HEK293 (cell line): Measurements from ENCODE around the gene BMP4.

ENCODE experiments used
- CTCF ChIA-PET: fragments of 350-600 bp; formaldehyde crosslinking; extraction: SDS; loops from one replicate; lab custom pipeline; 2021; ENCODE audit warnings: antibody characterized with exemption; lab: Yijun Ruan, JAX
- POLR2A ChIA-PET: fragments of 300-600 bp; formaldehyde crosslinking; extraction: SDS; loops from one replicate; lab custom pipeline; 2020; ENCODE audit warnings: antibody characterized with exemption, inconsistent platforms; lab: Yijun Ruan, JAX
- H3K27ac ChIP-seq: fragments of 200-500 bp; sonication (Bioruptor generic); 2 replicates; pipeline ENCODE4 v1.5.1; 2014; ENCODE audit warnings: low read depth, low read length, control low read depth, inconsistent platforms; ENCODE audit errors: extremely low read depth
- H3K36me3 ChIP-seq, 2 experiments: fragments of 200-500 bp in 1 of 2; sonication (Bioruptor generic) in 1 of 2; 1 replicate in 1 of 2; 2 replicates in 1 of 2; pipeline ENCODE4 v1.5.1; 2014 to 2017; ENCODE audit warnings: inconsistent platforms in 2 of 2, low read length in 2 of 2; ENCODE audit not compliant: control insufficient read depth in 2 of 2, insufficient read depth in 1 of 2
- H3K4me1 ChIP-seq: fragments of 200-500 bp; sonication (Bioruptor generic); 2 replicates; pipeline ENCODE4 v1.5.1; 2014; ENCODE audit warnings: mild to moderate bottlenecking, low read length, inconsistent platforms; ENCODE audit not compliant: control insufficient read depth, insufficient read depth
- H3K4me3 ChIP-seq: 2 replicates; pipeline ENCODE4 v1.5.1; 2011; ENCODE audit warnings: low read depth, mild to moderate bottlenecking, control low read depth, low read length, moderate library complexity
- H3K9me3 ChIP-seq: fragments of 200-500 bp; sonication (Bioruptor generic); 2 replicates; pipeline ENCODE4 v1.5.1; 2014; ENCODE audit warnings: low read depth, low read length, inconsistent platforms; ENCODE audit not compliant: control insufficient read depth, insufficient read depth
- ATF2 ChIP-seq: fragments of 450-650 bp; formaldehyde crosslinking; IDR thresholded peaks from 2 replicates; pipeline ENCODE4 v1.5.1; 2016; ENCODE audit warnings: missing biosample characterization, missing genetic modification characterization, low read depth
- OVOL3 ChIP-seq: fragments of 450-650 bp; formaldehyde crosslinking; IDR thresholded peaks from 2 replicates; pipeline ENCODE4 v1.5.1; 2016; ENCODE audit warnings: missing biosample characterization, missing genetic modification characterization
- PBX3 ChIP-seq: sonication (generic); formaldehyde crosslinking; IDR thresholded peaks from 2 replicates; pipeline ENCODE4 v1.8.1; 2022; ENCODE audit warnings: mild to moderate bottlenecking, moderate library complexity, missing genetic modification reagents
- PRDM10 ChIP-seq: fragments of 450-650 bp; formaldehyde crosslinking; IDR thresholded peaks from 2 replicates; pipeline ENCODE4 v1.5.1; 2016; ENCODE audit warnings: missing biosample characterization, missing genetic modification characterization
- SP3 ChIP-seq: fragments of 450-650 bp; formaldehyde crosslinking; IDR thresholded peaks from 2 replicates; pipeline ENCODE4 v1.5.1; 2016; ENCODE audit warnings: missing biosample characterization, missing genetic modification characterization
- WT1 ChIP-seq: fragments of 450-650 bp; formaldehyde crosslinking; IDR thresholded peaks from 2 replicates; pipeline ENCODE4 v1.5.1; 2016; ENCODE audit warnings: missing biosample characterization, missing genetic modification characterization
- ZBTB17 ChIP-seq: fragments of 450-650 bp; formaldehyde crosslinking; IDR thresholded peaks from 2 replicates; pipeline ENCODE4 v1.5.1; 2016; ENCODE audit warnings: missing biosample characterization, missing genetic modification characterization
- ZNF132 ChIP-seq: fragments of 450-650 bp; formaldehyde crosslinking; IDR thresholded peaks from 2 replicates; pipeline ENCODE4 v1.5.1; 2017; ENCODE audit warnings: missing biosample characterization, missing genetic modification characterization, borderline replicate concordance
- ZNF16 ChIP-seq: fragments of 450-650 bp; formaldehyde crosslinking; IDR thresholded peaks from 2 replicates; pipeline ENCODE4 v1.5.1; 2016; ENCODE audit warnings: low read depth, missing biosample characterization, missing genetic modification characterization
- ZNF324 ChIP-seq: fragments of 450-650 bp; formaldehyde crosslinking; IDR thresholded peaks from 2 replicates; pipeline ENCODE4 v1.5.1; 2016; ENCODE audit warnings: missing biosample characterization, missing genetic modification characterization
- ZNF335 ChIP-seq: fragments of 450-650 bp; formaldehyde crosslinking; conservative IDR thresholded peaks from 2 replicates; pipeline ENCODE4 v1.5.1; 2016; ENCODE audit warnings: missing biosample characterization, missing genetic modification characterization
- ZNF394 ChIP-seq: fragments of 450-650 bp; formaldehyde crosslinking; IDR thresholded peaks from 2 replicates; pipeline ENCODE4 v1.5.1; 2016; ENCODE audit warnings: missing biosample characterization, missing genetic modification characterization, mild to moderate bottlenecking, moderate library complexity, borderline replicate concordance
- ZNF433 ChIP-seq: fragments of 450-650 bp; formaldehyde crosslinking; IDR thresholded peaks from 2 replicates; pipeline ENCODE4 v1.5.1; 2016; ENCODE audit warnings: missing biosample characterization, missing genetic modification characterization, low read depth
- ZNF548 ChIP-seq: fragments of 450-650 bp; formaldehyde crosslinking; IDR thresholded peaks from 2 replicates; pipeline ENCODE4 v1.5.1; 2016; ENCODE audit warnings: missing biosample characterization, missing genetic modification characterization
- ZNF561 ChIP-seq: fragments of 450-650 bp; IDR thresholded peaks from 2 replicates; pipeline ENCODE4 v1.5.1; 2018; ENCODE audit warnings: missing biosample characterization, missing genetic modification characterization, borderline replicate concordance
- ZNF664 ChIP-seq: fragments of 450-650 bp; formaldehyde crosslinking; IDR thresholded peaks from 2 replicates; pipeline ENCODE4 v1.5.1; 2016; ENCODE audit warnings: missing biosample characterization, missing genetic modification characterization
- ZNF768 ChIP-seq: fragments of 450-650 bp; formaldehyde crosslinking; IDR thresholded peaks from 2 replicates; pipeline ENCODE4 v1.5.1; 2018; ENCODE audit warnings: missing biosample characterization, mild to moderate bottlenecking, missing genetic modification characterization
- ZNF785 ChIP-seq: fragments of 450-650 bp; formaldehyde crosslinking; IDR thresholded peaks from 2 replicates; pipeline ENCODE4 v1.5.1; 2016; ENCODE audit warnings: missing biosample characterization, missing genetic modification characterization
- TF ChIP-seq, protein P1 (sequence below): fragments of 450-650 bp; formaldehyde crosslinking; IDR thresholded peaks from 2 replicates; pipeline ENCODE4 v1.5.1; 2016; ENCODE audit warnings: missing biosample characterization, missing genetic modification characterization
- TF ChIP-seq, protein P2 (sequence below): fragments of 450-650 bp; formaldehyde crosslinking; IDR thresholded peaks from 2 replicates; pipeline ENCODE4 v1.5.1; 2017; ENCODE audit warnings: missing biosample characterization, missing genetic modification characterization
- TF ChIP-seq, protein P3 (sequence below): fragments of 450-650 bp; formaldehyde crosslinking; IDR thresholded peaks from 2 replicates; pipeline ENCODE4 v1.5.1; 2017; ENCODE audit warnings: missing biosample characterization, missing genetic modification characterization

Gene BMP4

DNA sequence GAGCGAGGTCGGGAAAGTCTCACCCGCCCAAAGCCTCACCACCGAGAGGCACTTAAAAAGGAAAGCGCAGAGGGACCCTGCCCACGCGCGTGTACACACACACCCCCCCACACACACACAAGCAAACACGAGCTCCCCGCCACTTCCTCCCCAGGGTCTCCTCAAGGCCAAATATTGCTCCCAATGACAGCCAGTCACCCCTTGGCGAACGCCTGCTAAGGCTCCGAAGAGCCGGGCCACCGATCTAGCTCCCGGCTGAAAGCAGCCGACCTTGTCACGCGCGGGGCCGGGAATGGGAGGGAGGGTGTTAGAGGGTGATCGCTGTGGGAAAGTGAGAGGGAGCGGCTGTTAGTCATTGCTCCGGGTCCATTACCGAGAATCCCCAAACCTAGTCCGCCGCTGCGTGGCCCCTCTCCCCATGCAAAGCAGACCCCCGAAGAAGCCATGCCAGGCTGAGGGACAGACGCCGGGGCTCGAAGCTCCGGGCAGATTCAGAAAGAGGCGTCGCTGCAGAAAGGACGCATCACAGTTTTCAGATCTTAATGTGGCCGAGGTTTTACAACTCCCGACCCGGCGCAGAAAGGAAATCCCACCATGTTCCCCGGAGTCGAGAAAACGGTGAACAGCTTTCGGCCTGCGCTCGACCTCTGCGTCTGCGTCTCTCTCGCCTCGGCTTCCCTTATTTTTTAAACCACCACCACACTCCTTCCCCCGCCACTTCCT lies 2.6 kb downstream of the BMP4 start (continued):
- TF ChIP-seq, protein P1, sequence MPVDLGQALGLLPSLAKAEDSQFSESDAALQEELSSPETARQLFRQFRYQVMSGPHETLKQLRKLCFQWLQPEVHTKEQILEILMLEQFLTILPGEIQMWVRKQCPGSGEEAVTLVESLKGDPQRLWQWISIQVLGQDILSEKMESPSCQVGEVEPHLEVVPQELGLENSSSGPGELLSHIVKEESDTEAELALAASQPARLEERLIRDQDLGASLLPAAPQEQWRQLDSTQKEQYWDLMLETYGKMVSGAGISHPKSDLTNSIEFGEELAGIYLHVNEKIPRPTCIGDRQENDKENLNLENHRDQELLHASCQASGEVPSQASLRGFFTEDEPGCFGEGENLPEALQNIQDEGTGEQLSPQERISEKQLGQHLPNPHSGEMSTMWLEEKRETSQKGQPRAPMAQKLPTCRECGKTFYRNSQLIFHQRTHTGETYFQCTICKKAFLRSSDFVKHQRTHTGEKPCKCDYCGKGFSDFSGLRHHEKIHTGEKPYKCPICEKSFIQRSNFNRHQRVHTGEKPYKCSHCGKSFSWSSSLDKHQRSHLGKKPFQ (tag by site-specific recombination): no peak
- TF ChIP-seq ZNF324 (tag by site-specific recombination) (0 out of 2 replicates have a peak, but pooled peaks have one; percentile 17), ZNF785 (tag by site-specific recombination) (peak; percentile 57; the same call in 1 of the 2 replicates), ATF2 (tag by site-specific recombination) (no peak), ZNF768 (no peak), OVOL3 (tag by site-specific recombination) (no peak), ZNF335 (tag by site-specific recombination) (peak; percentile 71), ZNF548 (tag by site-specific recombination) (no peak), ZNF16 (tag by site-specific recombination) (no peak), ZNF394 (tag by site-specific recombination) (peak; percentile 19; the same call in 1 of the 2 replicates), ZNF664 (tag by site-specific recombination) (no peak), WT1 (peak; percentile 13; the same call in 1 of the 2 replicates), ZBTB17 (tag by site-specific recombination) (peak; percentile 29; the same call in 1 of the 2 replicates), ZNF433 (tag by site-specific recombination) (no peak), ZNF561 (tag by site-specific recombination) (no peak)
- TF ChIP-seq, protein P2, sequence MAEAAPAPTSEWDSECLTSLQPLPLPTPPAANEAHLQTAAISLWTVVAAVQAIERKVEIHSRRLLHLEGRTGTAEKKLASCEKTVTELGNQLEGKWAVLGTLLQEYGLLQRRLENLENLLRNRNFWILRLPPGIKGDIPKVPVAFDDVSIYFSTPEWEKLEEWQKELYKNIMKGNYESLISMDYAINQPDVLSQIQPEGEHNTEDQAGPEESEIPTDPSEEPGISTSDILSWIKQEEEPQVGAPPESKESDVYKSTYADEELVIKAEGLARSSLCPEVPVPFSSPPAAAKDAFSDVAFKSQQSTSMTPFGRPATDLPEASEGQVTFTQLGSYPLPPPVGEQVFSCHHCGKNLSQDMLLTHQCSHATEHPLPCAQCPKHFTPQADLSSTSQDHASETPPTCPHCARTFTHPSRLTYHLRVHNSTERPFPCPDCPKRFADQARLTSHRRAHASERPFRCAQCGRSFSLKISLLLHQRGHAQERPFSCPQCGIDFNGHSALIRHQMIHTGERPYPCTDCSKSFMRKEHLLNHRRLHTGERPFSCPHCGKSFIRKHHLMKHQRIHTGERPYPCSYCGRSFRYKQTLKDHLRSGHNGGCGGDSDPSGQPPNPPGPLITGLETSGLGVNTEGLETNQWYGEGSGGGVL: peak; percentile 31; the same call in 1 of the 2 replicates

GRCh38 chr14:53953002-53953827 lies 3.4 kb downstream of the BMP4 start:
- CTCF ChIA-PET: no interaction called here
- peak overlapping the region; percentile 88 for H3K27ac ChIP-seq
- peaks cover 0 to 20% of the 10 kb centered on the region in 2 experiments; a peak in 1 of 3 replicates for H3K36me3 ChIP-seq
- H3K4me1 ChIP-seq: peaks cover 12% of the 10 kb centered on the region
- peak overlapping the region; percentile 49 for H3K4me3 ChIP-seq
- no peaks in the 10 kb centered on the region for H3K9me3 ChIP-seq
- POLR2A ChIA-PET: interaction anchor here (0.6 to 1.3 kb wide), 11 partner anchors 8 to 569 kb away, joined by 3 to 5 read pairs (median 4); no protein-coding TSS in a partner anchor
- TF ChIP-seq PBX3 (CRISPR knock-in tag) (peak; percentile 52; the same call in 1 of the 2 replicates), SP3 (tag by site-specific recombination) (peak; percentile 37), ZNF132 (tag by site-specific recombination) (no peak), PRDM10 (tag by site-specific recombination) (peak; percentile 93)
- TF ChIP-seq, protein P3, sequence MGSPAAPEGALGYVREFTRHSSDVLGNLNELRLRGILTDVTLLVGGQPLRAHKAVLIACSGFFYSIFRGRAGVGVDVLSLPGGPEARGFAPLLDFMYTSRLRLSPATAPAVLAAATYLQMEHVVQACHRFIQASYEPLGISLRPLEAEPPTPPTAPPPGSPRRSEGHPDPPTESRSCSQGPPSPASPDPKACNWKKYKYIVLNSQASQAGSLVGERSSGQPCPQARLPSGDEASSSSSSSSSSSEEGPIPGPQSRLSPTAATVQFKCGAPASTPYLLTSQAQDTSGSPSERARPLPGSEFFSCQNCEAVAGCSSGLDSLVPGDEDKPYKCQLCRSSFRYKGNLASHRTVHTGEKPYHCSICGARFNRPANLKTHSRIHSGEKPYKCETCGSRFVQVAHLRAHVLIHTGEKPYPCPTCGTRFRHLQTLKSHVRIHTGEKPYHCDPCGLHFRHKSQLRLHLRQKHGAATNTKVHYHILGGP (tag by site-specific recombination): no peak
